ENCODE data around the gene GPR31. TPM values are rescaled to one million over a fixed set of nuclear protein-coding genes. Genes with fewer than 3 reads are reported as not detected.
"Not testable (repeated sequence)": the region's sequence is repeated elsewhere in the genome, so short reads cannot be mapped to it uniquely, and the experiment has no call there.

GPR31 gene
- total and polyA plus RNA-seq, 2 of the 4 experiments (the other 2 are of a cell fraction): not detected

DNA sequence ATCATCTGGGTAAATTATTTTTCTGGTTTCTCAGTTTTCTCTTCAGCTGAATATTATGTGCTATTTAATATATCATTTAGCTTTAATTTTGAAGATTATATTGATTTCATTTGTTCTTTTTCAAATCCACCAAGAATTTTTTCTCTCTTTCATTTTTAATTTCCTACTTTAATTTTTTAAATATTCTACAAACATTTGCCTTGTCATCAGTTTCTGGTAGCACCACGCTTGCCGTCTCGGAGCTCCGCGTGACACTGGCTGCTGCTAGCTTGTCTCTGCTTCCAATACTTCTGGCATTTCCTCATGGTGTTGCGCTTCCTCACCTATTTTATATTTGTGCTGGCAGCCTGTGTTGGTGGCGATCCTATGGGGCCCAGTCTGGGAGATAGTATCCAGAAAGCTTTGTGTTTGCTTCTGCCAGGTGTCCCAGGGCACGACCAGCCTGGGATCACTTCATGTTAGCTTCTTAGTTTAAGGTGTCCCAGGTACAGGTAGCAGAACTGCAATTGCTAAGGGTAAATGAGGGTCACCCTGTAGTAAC, 33.3 kb upstream of the GPR31 start:
- H2BK20ac ChIP-seq (ENCODE audit: low read depth, low read length); intact Hi-C loops (cut with micrococcal nuclease); BruUV-seq (replicated peaks); H4K8ac ChIP-seq (ENCODE audit: low read depth in 2 of 2, low read length in 2 of 2); dilution Hi-C loops (cut with HindIII; ENCODE audit: low sequenced_read_pairs, unreplicated experiment); in situ Hi-C loops (cut with MboI; ENCODE audit: low sequenced_read_pairs); H2AK9ac ChIP-seq (replicated peaks; ENCODE audit: low read depth, low read length, poor library complexity); H3K9me1 ChIP-seq (ENCODE audit: insufficient read depth, low read length); H4K5ac ChIP-seq (ENCODE audit: low read depth, low read length); H2BK120ac ChIP-seq (ENCODE audit: low read depth, low read length); H2AK5ac ChIP-seq (ENCODE audit: low read depth, low read length); H3K4me2 ChIP-seq (ENCODE audit: low read depth, low read length); H3K9me3 ChIP-seq (ENCODE audit: control insufficient read depth, insufficient read depth, low read length); H3K4me1 ChIP-seq (ENCODE audit: control insufficient read depth, insufficient read depth, low read length); H3K36me3 ChIP-seq (ENCODE audit: control insufficient read depth, insufficient read depth, low read length); H2AFZ ChIP-seq (replicated peaks; ENCODE audit: low read length, poor library complexity); ATAC-seq (ENCODE audit: low read depth); H3K9ac ChIP-seq (ENCODE audit: low read depth, low read length); H3K79me1 ChIP-seq (ENCODE audit: low read depth in 1 of 2, low read length in 2 of 2); H2BK5ac ChIP-seq (ENCODE audit: low read depth, low read length, poor library complexity, severe bottlenecking); H4K91ac ChIP-seq (ENCODE audit: insufficient read depth, low read depth, low read length); H3K14ac ChIP-seq (replicated peaks; ENCODE audit: low read depth, low read length); H3K23ac ChIP-seq (ENCODE audit: low read depth, low read length); POLR2A ChIA-PET (ENCODE audit: unreplicated experiment); H3K56ac ChIP-seq (ENCODE audit: extremely low read depth, insufficient read depth, low read length); DNase-seq; H3K27ac ChIP-seq (ENCODE audit: insufficient read depth, low read length); H3K4me3 ChIP-seq (ENCODE audit: insufficient read depth, low read depth, low read length); H3K27me3 ChIP-seq (ENCODE audit: control insufficient read depth, insufficient read depth, low read length); H4K20me1 ChIP-seq (ENCODE audit: insufficient read depth, low read length); H3K4ac ChIP-seq (ENCODE audit: low read depth, low read length); H2BK15ac ChIP-seq (ENCODE audit: low read depth, low read length); CTCF ChIA-PET; H3K18ac ChIP-seq (ENCODE audit: low read depth, low read length): not testable (repeated sequence)
- WGBS, 2 experiments (ENCODE audit: extremely low coverage in 2 of 2, insufficient read length in 1 of 2): 0% methylated on average over 1 of the region's 8 CpGs; no CpG with 5 or more reads in 1 of the 2 experiments
- 0 out of 2 replicates have a peak, but pooled peaks have one; percentile 21 for TF ChIP-seq MAFK (IDR thresholded peaks at IDR 0.05; ENCODE audit: low read depth, low read length)

DNA sequence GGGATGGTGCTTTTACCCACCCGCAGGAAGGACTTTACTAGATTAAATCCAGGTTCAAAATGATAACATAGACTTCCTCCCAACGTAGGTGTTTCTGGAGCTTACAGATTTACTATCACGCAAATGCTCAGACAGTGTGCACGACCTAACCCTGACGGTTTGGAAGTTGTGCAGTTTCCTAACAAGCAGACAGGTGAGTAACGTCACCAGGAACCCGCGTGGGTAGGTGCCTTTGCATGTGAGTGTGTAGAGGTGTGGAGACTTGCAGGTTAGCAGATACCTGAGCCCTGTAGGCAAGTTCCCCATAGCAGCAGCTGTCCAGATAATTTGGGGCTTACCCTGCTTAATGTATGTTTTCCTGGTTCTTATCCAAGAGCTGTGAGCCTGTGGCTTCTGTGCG, 29.5 kb upstream of the GPR31 start:
- H3K4me3 ChIP-seq (ENCODE audit: insufficient read depth, low read depth, low read length); H4K5ac ChIP-seq (ENCODE audit: low read depth, low read length); H3K9ac ChIP-seq (ENCODE audit: low read depth, low read length); H4K91ac ChIP-seq (ENCODE audit: insufficient read depth, low read depth, low read length); H3K23ac ChIP-seq (ENCODE audit: low read depth, low read length); dilution Hi-C loops (cut with HindIII; ENCODE audit: low sequenced_read_pairs, unreplicated experiment); H2AK9ac ChIP-seq (replicated peaks; ENCODE audit: low read depth, low read length, poor library complexity); H3K9me3 ChIP-seq (ENCODE audit: control insufficient read depth, insufficient read depth, low read length); DNase-seq; H3K4ac ChIP-seq (ENCODE audit: low read depth, low read length); H3K36me3 ChIP-seq (ENCODE audit: control insufficient read depth, insufficient read depth, low read length); H2BK120ac ChIP-seq (ENCODE audit: low read depth, low read length); H3K27ac ChIP-seq (ENCODE audit: insufficient read depth, low read length); H4K20me1 ChIP-seq (ENCODE audit: insufficient read depth, low read length); in situ Hi-C loops (cut with MboI; ENCODE audit: low sequenced_read_pairs); ATAC-seq (ENCODE audit: low read depth); H3K4me1 ChIP-seq (ENCODE audit: control insufficient read depth, insufficient read depth, low read length); H2AK5ac ChIP-seq (ENCODE audit: low read depth, low read length); H4K8ac ChIP-seq (ENCODE audit: low read depth in 2 of 2, low read length in 2 of 2); H2BK15ac ChIP-seq (ENCODE audit: low read depth, low read length); H3K18ac ChIP-seq (ENCODE audit: low read depth, low read length); POLR2A ChIA-PET (ENCODE audit: unreplicated experiment); H3K27me3 ChIP-seq (ENCODE audit: control insufficient read depth, insufficient read depth, low read length); H3K9me1 ChIP-seq (ENCODE audit: insufficient read depth, low read length); H2BK20ac ChIP-seq (ENCODE audit: low read depth, low read length); H3K56ac ChIP-seq (ENCODE audit: extremely low read depth, insufficient read depth, low read length); H3K79me1 ChIP-seq (ENCODE audit: low read depth in 1 of 2, low read length in 2 of 2); H2BK5ac ChIP-seq (ENCODE audit: low read depth, low read length, poor library complexity, severe bottlenecking); BruUV-seq (replicated peaks); CTCF ChIA-PET; H3K14ac ChIP-seq (replicated peaks; ENCODE audit: low read depth, low read length); H3K4me2 ChIP-seq (ENCODE audit: low read depth, low read length); H2AFZ ChIP-seq (replicated peaks; ENCODE audit: low read length, poor library complexity): not testable (repeated sequence)
- 71% methylated on average over 1 of the region's 9 CpGs; no CpG with 5 or more reads in 1 of the 2 experiments for WGBS, 2 experiments (ENCODE audit: extremely low coverage in 2 of 2, insufficient read length in 1 of 2)
- intact Hi-C loops (cut with micrococcal nuclease): loop anchor here (5.0 kb wide), 1 partner anchor 180 kb away; no protein-coding TSS in a partner anchor
